Urinary bladder (tissue), 4 donors: Measurements from ENCODE around the gene ACAA1. TPM values are rescaled to one million over a fixed set of nuclear protein-coding genes. Genes with fewer than 3 reads are reported as not detected.

Experiments
- DNase-seq: peaks from one replicate; pipeline ENCODE4 v3.0.0-alpha.2; 2015; ENCODE audit errors: extremely low spot score
- H3K27ac ChIP-seq: one replicate; pipeline ENCODE4 v1.5.1; 2013; ENCODE audit warnings: low read depth, mild to moderate bottlenecking, moderate library complexity
- H3K36me3 ChIP-seq: one replicate; pipeline ENCODE4 v1.6.1; 2013; ENCODE audit warnings: mild to moderate bottlenecking, moderate library complexity; ENCODE audit not compliant: insufficient read depth
- H3K4me1 ChIP-seq: one replicate; pipeline ENCODE4 v1.6.1; 2013; ENCODE audit warnings: mild to moderate bottlenecking, moderate library complexity; ENCODE audit not compliant: insufficient read depth
- H3K4me3 ChIP-seq: one replicate; pipeline ENCODE4 v1.5.1; 2013; ENCODE audit warnings: low read depth, low read length
- whole genome bisulfite sequencing: extraction: QIAGEN DNeasy Blood & Tissue Kit; methylation state at CpG from one replicate; pipeline ENCODE4 v1.1.7; 2013; 5-methylcytosine and 5-hydroxymethylcytosine counted together
- polyA plus RNA-seq: library from polyadenylated mRNA; stranded (reverse); fragments of 200-250 nt; gene quantifications from one replicate; pipeline ENCODE4 v1.2.3, GENCODE V29; 2013
- total RNA-seq: library from RNA; depleted of rRNA; stranded (reverse); fragments of >200 nt; gene quantifications from one replicate; pipeline ENCODE4 v1.2.3, GENCODE V29; 2014
- donor health status: healthy with polysubstance abuse.
- donor health status: healthy.

ACAA1 gene
- total RNA-seq: 16.2 TPM
- polyA plus RNA-seq: 55.3 TPM

- whole genome bisulfite sequencing: under 1% methylated on average over 66 of the region's 66 CpGs
- Histone ChIP-seq H3K4me1 (no peaks in the 10 kb centered on the region), H3K4me3 (peak within 1 kb of the TSS; percentile 94), H3K27ac (peak within 1 kb of the TSS; percentile 86), H3K36me3 (no peaks in the 10 kb centered on the region)
- peak; percentile 98 for DNase-seq
Observed at GRCh38 chr3:38136777-38137614, at the start of gene ACAA1. Gene ACAA1, minus strand, starts transcription at chr3:38137127. Its CDS starts 92 bp downstream, at chr3:38137035.

GRCh38 chr3:38177181-38177580 is 40.3 kb upstream of the ACAA1 start:
- Histone ChIP-seq H3K4me3 (no peak overlapping the region), H3K36me3 (peaks cover 2% of the 10 kb centered on the region), H3K27ac (no peak overlapping the region), H3K4me1 (peaks cover 1% of the 10 kb centered on the region)
- DNase-seq: no peak
- 38% methylated on average over 2 of the region's 2 CpGs for WGBS

- no peak for DNase-seq
- peaks cover 1% of the 10 kb centered on the region for H3K4me1 ChIP-seq
- 91% methylated on average over 5 of the region's 5 CpGs for WGBS
- no peak overlapping the region for H3K4me3 ChIP-seq
- no peak overlapping the region for H3K27ac ChIP-seq
- no peaks in the 10 kb centered on the region for H3K36me3 ChIP-seq
Observed at GRCh38 chr3:38173834-38174418, 37.0 kb upstream of the ACAA1 start.

- no peak for DNase-seq
- H3K27ac ChIP-seq: no peak overlapping the region
- H3K4me3 ChIP-seq: no peak overlapping the region
- no peaks in the 10 kb centered on the region for H3K36me3 ChIP-seq
- H3K4me1 ChIP-seq: peaks cover 1% of the 10 kb centered on the region
- whole genome bisulfite sequencing: 88% methylated on average over 2 of the region's 2 CpGs
Observed at GRCh38 chr3:38171622-38172021, 34.7 kb upstream of the ACAA1 start.

GRCh38 chr3:38170722-38171121 is 33.8 kb upstream of the ACAA1 start:
- Histone ChIP-seq H3K27ac (no peak overlapping the region), H3K36me3 (no peaks in the 10 kb centered on the region), H3K4me1 (peaks cover 4% of the 10 kb centered on the region), H3K4me3 (no peak overlapping the region)
- 87% methylated on average over 4 of the region's 4 CpGs for WGBS
- DNase-seq: no peak

GRCh38 chr3:38169027-38169317 is 32.0 kb upstream of the ACAA1 start:
- H3K27ac ChIP-seq: no peak overlapping the region

GRCh38 chr3:38168151-38169026 is 31.5 kb upstream of the ACAA1 start:
- 90% methylated on average over 4 of the region's 4 CpGs for WGBS
- H3K27ac ChIP-seq: no peak overlapping the region
- H3K4me3 ChIP-seq: no peak overlapping the region
- no peak for DNase-seq
- no peaks in the 10 kb centered on the region for H3K36me3 ChIP-seq
- peaks cover 4% of the 10 kb centered on the region for H3K4me1 ChIP-seq

More at GRCh38 chr3:38169027-38169317, 32.0 kb upstream of the ACAA1 start:
- Histone ChIP-seq H3K36me3 (no peaks in the 10 kb centered on the region), H3K4me1 (peaks cover 4% of the 10 kb centered on the region), H3K4me3 (no peak overlapping the region)
- DNase-seq: no peak
- 72% methylated on average over 1 of the region's 1 CpG for WGBS

- 88% methylated on average over 4 of the region's 4 CpGs for WGBS
- DNase-seq: no peak
- Histone ChIP-seq H3K4me3 (no peak overlapping the region), H3K36me3 (no peaks in the 10 kb centered on the region), H3K27ac (no peak overlapping the region), H3K4me1 (peaks cover 2% of the 10 kb centered on the region)
Observed at GRCh38 chr3:38167591-38167990, 30.7 kb upstream of the ACAA1 start.

GRCh38 chr3:38165722-38166387 is 28.9 kb upstream of the ACAA1 start:
- under 1% methylated on average over 62 of the region's 62 CpGs for WGBS
- H3K27ac ChIP-seq: peak overlapping the region; percentile 99
- H3K4me1 ChIP-seq: peaks cover 2% of the 10 kb centered on the region
- H3K36me3 ChIP-seq: no peaks in the 10 kb centered on the region
- H3K4me3 ChIP-seq: peak overlapping the region; percentile 78
- DNase-seq: no peak

GRCh38 chr3:38164952-38165721 is 28.2 kb upstream of the ACAA1 start, which contains the start of gene OXSR1:
Gene OXSR1, plus strand, starts transcription at chr3:38165537. Its CDS starts 340 bp downstream, at chr3:38165877.
- Histone ChIP-seq H3K4me1 (peaks cover 2% of the 10 kb centered on the region), H3K4me3 (peak within 1 kb of the TSS; percentile 78), H3K36me3 (no peaks in the 10 kb centered on the region), H3K27ac (peak within 1 kb of the TSS; percentile 99)
- peak; percentile 99 for DNase-seq
- WGBS: under 1% methylated on average over 57 of the region's 57 CpGs

GRCh38 chr3:38164643-38164951 is 27.7 kb upstream of the ACAA1 start:
- H3K4me3 ChIP-seq: peak overlapping the region; percentile 40
- peaks cover 2% of the 10 kb centered on the region for H3K4me1 ChIP-seq
- peak overlapping the region; percentile 86 for H3K27ac ChIP-seq
- 2% methylated on average over 17 of the region's 17 CpGs for WGBS
- DNase-seq: no peak
- H3K36me3 ChIP-seq: no peaks in the 10 kb centered on the region

GRCh38 chr3:38163841-38164642 is 27.1 kb upstream of the ACAA1 start:
- no peak for DNase-seq
- H3K36me3 ChIP-seq: no peaks in the 10 kb centered on the region
- peak overlapping the region; percentile 86 for H3K27ac ChIP-seq
- peaks cover 2% of the 10 kb centered on the region for H3K4me1 ChIP-seq
- 72% methylated on average over 24 of the region's 24 CpGs for WGBS
- peak overlapping the region; percentile 40 for H3K4me3 ChIP-seq
